Loucy (cell line): ENCODE data around the gene NPTX1.

Experiments
- H2AFZ ChIP-seq: fragments of 200-600 bp; sonication (generic); 2 replicates; pipeline ENCODE4 v1.6.0; 2016; ENCODE audit warnings: antibody characterized with exemption, mild to moderate bottlenecking, low read length, moderate library complexity
- H3F3A ChIP-seq: fragments of 200-600 bp; 2 replicates; pipeline ENCODE4 v1.6.0; 2016; ENCODE audit warnings: antibody characterized with exemption, low read depth, mild to moderate bottlenecking
- H3K27me3 ChIP-seq: fragments of 200-600 bp; sonication (generic); 2 replicates; pipeline ENCODE4 v1.6.1; 2014; ENCODE audit warnings: low read length, mild to moderate bottlenecking; ENCODE audit not compliant: insufficient read depth, poor library complexity, severe bottlenecking
- H3K36me3 ChIP-seq: fragments of 200-600 bp; sonication (generic); 2 replicates; pipeline ENCODE4 v1.6.1; 2016; ENCODE audit warnings: low read length; ENCODE audit not compliant: insufficient read depth
- H3K4me1 ChIP-seq: fragments of 200-600 bp; sonication (generic); 2 replicates; pipeline ENCODE4 v1.5.1; 2014; ENCODE audit warnings: low read length, mild to moderate bottlenecking; ENCODE audit not compliant: insufficient read depth, poor library complexity, severe bottlenecking
- H3K4me2 ChIP-seq: fragments of 200-600 bp; sonication (generic); 2 replicates; pipeline ENCODE4 v1.6.0; 2014; ENCODE audit warnings: antibody characterized with exemption, low read length, low read depth, mild to moderate bottlenecking; ENCODE audit not compliant: poor library complexity, severe bottlenecking
- H3K4me3 ChIP-seq: fragments of 200-600 bp; sonication (generic); 2 replicates; pipeline ENCODE4 v1.5.1; 2014; ENCODE audit warnings: low read length, mild to moderate bottlenecking, mixed read lengths; ENCODE audit not compliant: poor library complexity, severe bottlenecking
- H3K79me2 ChIP-seq: fragments of 200-600 bp; sonication (generic); 2 replicates; pipeline ENCODE4 v1.6.1; 2014; ENCODE audit warnings: low read length; ENCODE audit not compliant: insufficient read depth
- H3K9ac ChIP-seq: fragments of 200-600 bp; sonication (generic); 2 replicates; pipeline ENCODE4 v1.6.0; 2014; ENCODE audit warnings: mild to moderate bottlenecking, low read depth, low read length, moderate library complexity; ENCODE audit not compliant: poor library complexity, severe bottlenecking
- H3K9me2 ChIP-seq: fragments of 200-600 bp; sonication (generic); replicated peaks from 2 replicates; pipeline ENCODE4 v1.6.1; 2016; ENCODE audit warnings: low read depth, low read length, mixed read lengths
- H3K9me3 ChIP-seq: fragments of 200-600 bp; sonication (generic); 2 replicates; pipeline ENCODE4 v1.6.1; 2014; ENCODE audit warnings: mild to moderate bottlenecking, antibody characterized with exemption, low read length, low read depth; ENCODE audit not compliant: insufficient read depth
- H4K20me1 ChIP-seq: fragments of 200-600 bp; sonication (generic); 2 replicates; pipeline ENCODE4 v1.6.0; 2014; ENCODE audit warnings: antibody characterized with exemption, low read length, mild to moderate bottlenecking; ENCODE audit not compliant: insufficient read depth, poor library complexity, severe bottlenecking
- EZH2phosphoT487 ChIP-seq: fragments of 200-600 bp; IDR thresholded peaks from 2 replicates; pipeline ENCODE4 v1.6.1; 2018; ENCODE audit warnings: antibody characterized with exemption, mild to moderate bottlenecking, moderate library complexity, borderline replicate concordance
- TF ChIP-seq, protein P1 (sequence below): fragments of 200-600 bp; sonication (generic); conservative IDR thresholded peaks from 2 replicates; pipeline ENCODE4 v1.5.1; 2014; ENCODE audit warnings: mild to moderate bottlenecking, antibody characterized with exemption, low read length

NPTX1 gene

DNA sequence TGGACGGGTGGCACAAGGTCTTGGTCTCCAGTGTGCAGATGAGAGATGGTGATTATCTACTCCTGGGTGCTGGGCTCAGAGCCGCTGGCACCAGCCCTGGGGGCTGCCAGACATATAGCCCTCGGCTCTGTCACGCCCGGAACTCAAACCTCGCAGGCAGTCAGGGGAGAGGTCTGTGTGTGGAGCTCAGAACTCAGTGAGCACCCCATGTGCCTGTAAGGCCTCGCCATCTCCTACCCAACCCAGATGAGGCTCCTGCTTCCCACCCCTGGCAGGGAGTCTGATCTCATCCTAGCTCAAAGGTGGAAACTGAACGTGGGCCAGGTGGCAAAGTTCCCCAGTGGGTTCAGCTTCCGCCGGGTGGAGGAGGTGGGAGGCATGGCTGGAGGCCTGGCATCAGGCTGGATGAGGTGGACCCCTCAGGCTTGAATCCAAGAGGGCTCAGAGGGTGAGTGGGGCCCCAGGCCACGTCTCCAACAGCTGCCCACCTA, 22.6 kb upstream of the NPTX1 start:
- Histone ChIP-seq H3K4me3 (no peak overlapping the region), H3K27me3 (no peaks in the 10 kb centered on the region), H3K9me2 (no peaks in the 10 kb centered on the region), H3F3A (no peaks in the 10 kb centered on the region), H3K79me2 (no peaks in the 10 kb centered on the region), H3K4me2 (no peak overlapping the region), H4K20me1 (no peaks in the 10 kb centered on the region), H3K9ac (no peak overlapping the region), H3K4me1 (no peaks in the 10 kb centered on the region), H3K9me3 (no peaks in the 10 kb centered on the region), H2AFZ (no peak overlapping the region), H3K36me3 (no peaks in the 10 kb centered on the region)
- TF ChIP-seq, protein P1, sequence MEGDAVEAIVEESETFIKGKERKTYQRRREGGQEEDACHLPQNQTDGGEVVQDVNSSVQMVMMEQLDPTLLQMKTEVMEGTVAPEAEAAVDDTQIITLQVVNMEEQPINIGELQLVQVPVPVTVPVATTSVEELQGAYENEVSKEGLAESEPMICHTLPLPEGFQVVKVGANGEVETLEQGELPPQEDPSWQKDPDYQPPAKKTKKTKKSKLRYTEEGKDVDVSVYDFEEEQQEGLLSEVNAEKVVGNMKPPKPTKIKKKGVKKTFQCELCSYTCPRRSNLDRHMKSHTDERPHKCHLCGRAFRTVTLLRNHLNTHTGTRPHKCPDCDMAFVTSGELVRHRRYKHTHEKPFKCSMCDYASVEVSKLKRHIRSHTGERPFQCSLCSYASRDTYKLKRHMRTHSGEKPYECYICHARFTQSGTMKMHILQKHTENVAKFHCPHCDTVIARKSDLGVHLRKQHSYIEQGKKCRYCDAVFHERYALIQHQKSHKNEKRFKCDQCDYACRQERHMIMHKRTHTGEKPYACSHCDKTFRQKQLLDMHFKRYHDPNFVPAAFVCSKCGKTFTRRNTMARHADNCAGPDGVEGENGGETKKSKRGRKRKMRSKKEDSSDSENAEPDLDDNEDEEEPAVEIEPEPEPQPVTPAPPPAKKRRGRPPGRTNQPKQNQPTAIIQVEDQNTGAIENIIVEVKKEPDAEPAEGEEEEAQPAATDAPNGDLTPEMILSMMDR, result no peak
- no peak for TF ChIP-seq EZH2phosphoT487

DNA sequence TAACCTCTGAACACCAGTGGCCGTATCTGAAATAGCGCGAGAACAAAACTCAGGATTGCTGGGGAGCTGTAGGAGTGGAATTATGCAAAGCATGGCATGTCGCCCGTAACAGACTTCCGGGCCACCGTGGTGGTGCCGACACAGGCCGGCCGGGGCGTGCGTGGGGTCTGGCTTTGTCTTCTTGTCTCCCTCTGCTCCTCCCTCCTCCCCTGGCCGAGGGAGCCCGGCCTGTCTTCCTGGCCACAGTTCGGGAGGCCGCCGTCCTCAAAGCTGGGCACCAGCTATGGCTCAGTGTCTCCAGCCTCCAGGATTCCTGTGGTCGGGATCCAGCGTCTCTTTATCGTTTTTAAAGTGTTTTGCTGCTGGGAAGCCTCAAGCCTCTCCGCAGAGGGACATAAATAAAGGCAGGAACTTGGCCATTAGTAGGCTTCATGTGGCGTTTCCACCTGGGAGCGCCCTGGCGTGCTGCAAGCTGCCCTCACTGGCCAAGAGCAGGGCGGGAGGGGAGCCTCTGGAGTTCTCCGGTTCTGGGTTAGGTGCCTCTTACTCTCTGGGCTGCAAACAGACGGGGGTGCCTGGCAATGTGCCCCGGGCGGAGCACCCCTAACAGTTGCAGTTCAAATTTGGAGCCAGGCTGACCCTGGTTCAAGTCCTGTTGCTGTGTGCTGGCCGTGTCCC, 22.0 kb upstream of the NPTX1 start:
- no peaks in the 10 kb centered on the region for H3K79me2 ChIP-seq
- H3K9me3 ChIP-seq, result no peaks in the 10 kb centered on the region
- H3K4me3 ChIP-seq, result no peak overlapping the region
- no peaks in the 10 kb centered on the region for H4K20me1 ChIP-seq
- no peaks in the 10 kb centered on the region for H3K36me3 ChIP-seq
- no peak overlapping the region for H3K9ac ChIP-seq
- no peak overlapping the region for H3K4me2 ChIP-seq
- H3K4me1 ChIP-seq, result no peaks in the 10 kb centered on the region
- H3F3A ChIP-seq, result no peaks in the 10 kb centered on the region
- no peak for TF ChIP-seq EZH2phosphoT487
- TF ChIP-seq, protein P1, result no peak
- H3K9me2 ChIP-seq, result no peaks in the 10 kb centered on the region
- no peaks in the 10 kb centered on the region for H3K27me3 ChIP-seq
- H2AFZ ChIP-seq, result no peak overlapping the region

DNA sequence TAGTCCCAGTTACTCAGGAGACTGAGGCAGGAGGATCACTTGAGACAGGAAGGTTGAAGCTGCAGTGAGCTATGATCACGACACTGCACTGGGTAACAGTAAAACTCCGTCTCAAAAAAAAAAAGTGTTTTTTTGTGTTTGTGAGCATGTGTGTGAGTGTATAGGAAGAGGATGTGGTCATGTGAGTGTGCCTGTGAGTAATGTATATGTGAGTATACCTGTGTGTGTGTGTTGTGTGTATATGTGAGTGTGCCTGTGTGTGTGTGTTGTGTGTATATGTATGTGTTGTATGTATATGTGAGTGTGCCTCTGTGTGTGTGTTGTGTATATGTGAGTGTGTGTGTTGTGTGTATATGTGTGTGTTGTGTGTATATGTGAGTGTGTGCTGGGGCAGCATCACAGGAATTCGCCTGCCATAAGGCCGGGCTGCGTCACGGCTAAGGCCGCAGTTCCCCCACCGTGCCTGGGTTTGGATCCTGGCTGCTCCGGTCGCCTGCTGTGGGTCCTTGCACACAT, 21.4 kb upstream of the NPTX1 start:
- H3K79me2 ChIP-seq, result no peaks in the 10 kb centered on the region
- H3K9me3 ChIP-seq, result no peaks in the 10 kb centered on the region
- H3K36me3 ChIP-seq, result no peaks in the 10 kb centered on the region
- no peaks in the 10 kb centered on the region for H3K4me1 ChIP-seq
- no peak overlapping the region for H3K9ac ChIP-seq
- H3K9me2 ChIP-seq, result no peaks in the 10 kb centered on the region
- H3K4me3 ChIP-seq, result no peak overlapping the region
- H3K4me2 ChIP-seq, result no peak overlapping the region
- H3F3A ChIP-seq, result no peaks in the 10 kb centered on the region
- no peaks in the 10 kb centered on the region for H3K27me3 ChIP-seq
- no peak for TF ChIP-seq EZH2phosphoT487
- TF ChIP-seq, protein P1, result no peak
- H2AFZ ChIP-seq, result no peak overlapping the region
- H4K20me1 ChIP-seq, result no peaks in the 10 kb centered on the region
